NCI-H82 (cell line): ENCODE results near the gene KRT39.
"Not testable (repeated sequence)": the region's sequence is repeated elsewhere in the genome, so short reads cannot be mapped to it uniquely, and the experiment has no call there.

Experiments
- DNase-seq: peaks from one replicate; lab custom pipeline; 2025; lab: John Stamatoyannopoulos, UW

KRT39 gene

DNA sequence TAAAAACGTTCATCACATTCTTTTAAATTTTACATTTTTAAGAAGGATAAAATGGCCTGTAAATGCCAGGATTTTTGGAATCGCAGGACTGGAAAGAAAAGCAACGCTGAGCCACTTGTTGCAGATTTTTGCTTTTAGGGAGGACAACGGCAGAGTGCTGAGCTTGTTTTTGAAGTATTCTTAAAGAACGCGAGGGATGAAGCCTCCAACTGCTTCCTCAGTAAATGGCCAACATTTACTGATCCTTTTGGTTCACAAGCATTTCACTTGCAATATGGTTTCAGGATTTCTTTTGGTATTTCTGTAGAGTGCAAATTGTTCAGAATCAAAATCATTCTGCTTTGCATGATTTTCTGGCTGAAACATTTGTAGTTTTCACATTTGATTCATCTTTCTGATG is 26.5 kb downstream of the KRT39 start:
- DNase-seq: no peak

DNA sequence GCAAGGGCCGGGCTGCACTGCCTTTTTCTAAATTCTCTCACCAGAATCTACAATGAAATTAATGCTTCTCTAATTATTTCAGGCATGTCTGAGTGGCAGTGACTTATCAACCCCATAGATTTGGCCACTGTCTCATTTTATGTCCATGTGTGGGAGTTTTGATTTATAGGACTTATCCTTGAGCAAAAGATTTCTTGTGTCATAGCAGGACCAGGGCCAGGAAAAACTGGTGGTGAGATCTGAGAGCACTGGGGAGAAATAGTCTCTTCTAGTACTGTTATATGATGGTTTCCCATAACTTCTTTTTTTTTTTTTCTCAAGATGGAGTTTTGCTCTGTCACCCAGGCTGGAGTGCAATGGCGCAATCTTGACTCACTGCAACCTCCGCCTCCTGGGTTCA is 27.8 kb downstream of the KRT39 start:
- no peak for DNase-seq

DNA sequence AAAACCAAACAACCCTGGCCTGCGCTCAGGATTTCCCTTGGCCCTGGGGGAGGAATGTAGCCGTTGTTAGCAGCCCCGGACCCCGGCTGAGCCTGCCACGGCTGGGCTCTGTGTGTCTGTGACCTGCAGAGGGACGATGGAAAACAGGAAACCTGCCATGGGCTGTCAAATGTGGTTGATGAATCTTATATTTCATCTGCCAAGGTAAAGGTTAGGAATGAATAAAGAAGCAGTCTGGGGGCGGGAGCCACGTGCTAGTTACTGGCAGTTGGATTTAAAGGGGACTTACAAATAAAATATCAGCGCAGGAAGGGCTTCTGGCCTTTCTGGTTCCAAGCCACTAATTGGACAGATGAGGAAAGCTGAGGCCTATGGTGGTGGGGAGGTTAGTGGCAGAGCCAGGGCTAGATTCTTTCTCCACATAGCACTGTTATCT is 29.3 kb downstream of the KRT39 start, which contains the start of gene KRT23:
Gene KRT23, minus strand, starts transcription at position 263 of the 436 bp plus-strand sequence. CDS start 1,043 bp downstream, outside the sequence.
- no peak for DNase-seq

DNA sequence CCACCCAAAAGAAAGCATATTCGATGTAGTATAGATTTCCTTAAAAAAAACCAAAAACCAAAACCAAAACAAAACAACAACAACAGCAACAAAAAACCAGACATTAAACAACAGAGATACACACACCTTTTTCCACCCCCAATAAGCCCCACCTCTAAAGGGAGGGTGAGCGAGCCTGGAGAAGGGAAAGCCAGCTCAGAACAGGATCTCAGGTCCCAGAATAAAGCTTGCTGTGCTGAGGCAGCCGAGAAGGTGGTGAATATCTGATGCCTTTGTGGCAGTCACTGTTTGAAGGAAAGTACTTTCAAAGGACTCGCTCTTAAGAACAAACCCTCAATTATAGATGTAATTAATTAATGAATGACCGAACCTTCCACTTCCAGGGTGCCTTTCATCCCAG is 29.8 kb downstream of the KRT39 start:
- DNase-seq: no peak

DNA sequence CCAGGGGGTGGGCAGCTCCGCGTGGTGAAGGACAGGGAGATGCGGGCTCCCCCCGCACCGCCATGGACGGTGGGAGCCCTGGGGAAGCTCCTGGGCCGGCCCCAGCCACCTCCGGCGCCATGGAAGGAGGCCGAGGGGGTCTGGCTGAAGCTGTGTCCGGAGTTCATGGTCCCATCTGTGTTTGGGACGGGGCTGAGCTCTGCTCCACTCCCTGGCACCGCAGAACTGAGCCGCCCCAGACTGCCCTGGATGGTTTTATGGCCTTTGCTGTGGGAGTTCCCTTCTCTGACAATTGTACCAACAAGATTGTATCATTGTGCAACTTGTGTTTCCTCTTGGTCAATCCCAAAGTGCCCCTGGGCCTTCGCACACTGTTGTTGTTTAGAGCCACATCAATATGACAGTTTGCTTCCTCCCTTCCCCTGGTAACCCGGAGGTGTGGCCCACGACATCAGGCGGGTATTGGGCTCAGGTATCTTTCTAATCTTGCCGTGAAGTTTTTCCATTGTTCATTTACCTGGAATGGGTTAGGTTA is 30.2 kb downstream of the KRT39 start:
- DNase-seq: no peak

DNA sequence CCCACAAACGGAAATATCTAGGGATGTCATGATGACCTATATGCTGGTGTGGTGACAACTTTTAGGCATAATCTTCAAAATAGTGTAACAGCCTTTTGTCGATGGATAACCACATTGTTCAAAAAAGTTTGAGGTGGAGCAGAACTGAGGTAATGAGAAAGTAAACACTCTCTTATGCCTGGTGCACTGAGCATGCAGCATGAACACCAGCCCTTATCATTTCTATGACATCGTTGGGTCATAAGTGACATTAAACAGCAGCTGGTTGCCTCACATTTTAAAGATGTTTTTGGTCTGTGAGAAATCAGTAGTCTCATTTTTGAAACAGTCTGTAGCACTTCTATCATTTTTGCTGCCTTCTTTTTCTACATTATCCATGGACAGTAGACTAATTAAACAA is 31.1 kb downstream of the KRT39 start:
- DNase-seq: no peak

DNA sequence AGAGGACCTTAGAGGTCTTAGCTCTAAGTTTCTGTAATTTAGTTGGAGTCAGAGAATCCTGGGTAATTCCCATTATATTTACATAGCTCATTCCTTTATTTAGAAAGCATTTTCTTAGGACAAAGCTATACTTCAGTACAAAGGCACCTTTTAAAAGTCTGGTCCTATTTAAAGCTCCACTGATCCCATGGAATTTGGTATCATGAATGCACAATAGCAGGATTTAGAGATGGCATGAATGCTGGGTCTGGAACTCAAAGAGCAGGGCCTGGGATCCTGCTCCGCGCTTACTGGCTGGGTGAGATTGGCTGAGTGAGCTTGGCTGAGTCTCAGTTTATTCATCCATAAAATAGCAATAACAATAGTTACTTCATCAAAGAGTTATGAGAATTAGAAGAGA is 34.1 kb downstream of the KRT39 start:
- DNase-seq: no peak

DNA sequence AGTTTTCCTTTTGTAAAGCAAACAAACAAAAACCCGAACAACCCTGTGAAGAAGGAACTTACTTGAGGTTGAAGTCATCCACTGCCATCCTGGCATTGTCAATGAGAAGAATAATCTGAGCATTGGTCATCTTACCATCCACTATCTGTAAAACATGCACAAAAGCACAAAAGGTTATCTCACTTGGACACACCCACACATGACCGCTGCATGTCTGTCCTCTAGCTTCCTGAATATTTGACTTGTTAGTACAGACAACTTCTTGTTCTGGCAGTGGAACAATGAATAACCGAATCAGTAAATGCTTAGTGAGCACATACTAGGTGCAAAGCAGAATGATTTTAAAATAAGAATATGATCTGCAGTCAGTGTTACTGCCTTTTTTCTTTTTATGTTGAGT is 35.4 kb downstream of the KRT39 start:
- no peak for DNase-seq

DNA sequence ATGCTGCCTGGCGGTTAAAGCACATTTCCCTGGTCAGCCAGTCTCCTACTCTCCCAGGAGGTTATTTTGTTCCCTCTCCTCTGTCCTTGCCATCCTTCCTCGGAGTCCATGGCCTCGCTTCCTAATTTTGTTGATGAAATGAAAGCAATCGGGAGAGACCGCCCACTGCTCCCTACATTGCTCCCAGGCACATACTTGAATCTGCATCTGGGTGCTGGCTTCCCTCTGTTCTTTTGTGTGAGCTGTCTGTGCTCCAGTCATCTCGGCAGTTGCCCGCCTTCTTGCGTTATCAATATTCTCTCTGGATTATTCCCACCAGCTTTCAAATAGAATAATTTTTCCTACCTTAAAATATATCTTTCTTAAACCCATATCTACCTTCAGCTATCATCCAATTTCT is 40.4 kb downstream of the KRT39 start:
- DNase-seq: no peak

DNA sequence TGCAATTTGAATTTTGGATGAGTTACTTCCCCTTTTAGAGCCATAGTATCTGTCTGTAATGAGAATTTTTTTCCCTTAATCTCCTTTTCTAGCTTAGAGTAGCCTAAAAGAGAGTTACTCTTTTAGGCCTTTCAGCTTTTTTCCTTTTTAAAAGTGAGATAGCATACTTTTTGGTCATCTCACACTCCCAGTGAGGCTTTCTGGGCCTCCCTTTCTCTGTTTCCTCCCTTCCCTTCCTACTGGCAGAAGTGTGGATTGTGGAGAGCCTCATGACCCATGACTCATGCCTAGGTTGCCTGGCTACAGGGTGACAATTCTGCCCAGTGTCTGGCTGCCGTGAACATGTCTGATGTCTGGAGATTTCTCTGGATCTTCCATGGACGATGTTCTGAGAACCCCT is 44.5 kb downstream of the KRT39 start:
- no peak for DNase-seq

DNA sequence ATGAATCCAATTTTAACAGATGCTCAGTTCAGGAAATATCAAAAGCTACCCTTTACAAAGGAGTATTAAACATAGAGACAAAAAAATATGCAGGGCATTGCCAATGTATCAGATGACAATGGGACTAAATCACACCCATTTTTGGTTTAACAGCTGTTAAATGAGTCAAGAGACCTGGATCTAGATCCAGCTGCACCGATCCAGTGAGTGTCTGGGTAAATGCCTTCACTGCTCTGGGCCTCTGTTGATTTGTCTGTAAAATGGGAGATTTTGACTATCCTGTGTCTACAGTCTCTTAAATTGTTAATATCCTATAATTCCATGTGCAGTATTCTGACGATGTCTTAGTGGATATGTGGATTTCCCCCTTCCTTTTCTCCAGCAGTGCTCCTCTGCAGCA is 45.7 kb downstream of the KRT39 start:
- no peak for DNase-seq

DNA sequence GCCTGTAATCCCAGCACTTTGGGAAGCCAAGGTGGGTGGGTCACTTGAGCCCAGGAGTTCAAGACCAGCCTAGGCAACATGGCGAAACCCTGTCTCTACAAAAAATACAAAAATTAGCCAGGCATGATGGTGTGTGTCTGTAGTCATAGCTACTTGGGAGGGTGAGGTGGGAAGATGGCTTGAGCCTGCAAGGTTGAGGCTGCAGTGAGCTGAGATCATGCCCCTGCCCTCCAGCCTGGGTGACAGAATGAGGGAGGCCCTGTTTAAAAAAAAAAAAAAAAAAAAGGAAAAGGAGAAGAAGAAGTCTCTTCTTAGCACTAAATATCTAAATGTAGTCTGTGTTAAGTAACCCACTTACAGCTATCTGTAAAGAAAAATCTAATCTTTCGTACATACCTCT is 49.6 kb downstream of the KRT39 start:
- DNase-seq: not testable (repeated sequence)

DNA sequence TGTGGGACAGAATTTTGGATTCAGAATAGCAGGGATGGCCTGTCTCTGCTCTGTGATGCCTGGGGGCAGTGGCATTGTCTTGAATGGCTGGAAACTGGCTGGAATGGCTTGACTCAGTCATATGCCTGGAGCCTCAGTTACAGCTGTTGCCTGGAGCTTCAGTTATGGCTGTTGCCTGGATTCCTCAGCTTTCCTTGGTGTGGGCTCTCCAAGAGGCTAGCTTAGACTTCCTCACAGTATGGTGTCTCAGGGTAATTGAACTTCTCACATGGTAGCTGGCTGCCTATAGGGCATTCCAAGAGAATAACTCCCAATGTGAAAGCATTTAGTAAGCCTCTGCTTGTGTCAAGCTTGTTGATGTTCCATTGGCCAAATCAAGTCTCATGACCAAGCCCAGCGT is 50.4 kb downstream of the KRT39 start:
- DNase-seq: no peak

DNA sequence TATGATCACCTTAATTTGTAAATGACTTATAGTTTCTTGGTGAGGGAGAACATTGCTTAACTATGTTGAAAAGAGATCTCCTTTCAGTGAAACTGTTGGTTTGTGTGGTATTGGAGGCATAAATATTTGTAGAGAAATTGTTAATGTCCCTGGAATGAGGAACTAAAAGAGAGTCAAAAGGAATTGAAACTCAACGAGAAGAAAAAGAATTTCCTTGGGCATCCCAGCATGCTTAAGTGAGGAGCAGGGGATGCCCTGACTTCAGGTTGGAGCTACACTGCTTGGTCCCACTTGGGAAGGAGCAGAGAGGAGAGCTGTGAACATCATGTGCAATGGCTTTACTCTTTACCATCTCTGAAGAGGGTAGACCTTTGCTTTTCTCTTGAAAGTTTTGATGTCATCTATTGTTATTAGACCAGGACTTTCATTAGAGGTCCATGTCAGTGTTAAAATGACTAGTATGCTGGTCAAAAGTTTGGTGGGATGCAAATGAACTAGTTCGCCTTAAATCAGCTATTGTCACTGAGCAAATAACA is 51.0 kb downstream of the KRT39 start:
- DNase-seq: no peak

DNA sequence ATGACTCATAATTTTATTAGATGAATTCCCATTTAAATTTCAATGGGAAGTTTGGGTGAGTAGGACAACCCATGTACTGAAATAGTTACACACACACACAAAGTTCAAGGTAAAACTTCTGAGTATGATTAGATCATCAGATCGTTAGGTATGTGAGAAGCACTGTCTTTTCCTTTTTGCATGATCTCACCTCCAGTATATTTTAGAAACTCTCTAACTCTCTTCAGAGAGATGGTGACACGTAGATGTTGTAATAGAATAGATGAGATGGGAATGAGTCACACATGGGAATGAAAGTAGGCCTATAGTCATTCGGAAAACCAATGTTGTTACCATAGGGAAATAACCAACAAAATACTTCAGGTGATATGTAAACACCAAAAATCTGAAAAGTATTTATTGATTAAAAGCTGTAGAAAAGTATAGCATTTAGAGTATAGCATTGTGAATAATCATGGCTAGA is 51.5 kb downstream of the KRT39 start:
- DNase-seq: no peak

DNA sequence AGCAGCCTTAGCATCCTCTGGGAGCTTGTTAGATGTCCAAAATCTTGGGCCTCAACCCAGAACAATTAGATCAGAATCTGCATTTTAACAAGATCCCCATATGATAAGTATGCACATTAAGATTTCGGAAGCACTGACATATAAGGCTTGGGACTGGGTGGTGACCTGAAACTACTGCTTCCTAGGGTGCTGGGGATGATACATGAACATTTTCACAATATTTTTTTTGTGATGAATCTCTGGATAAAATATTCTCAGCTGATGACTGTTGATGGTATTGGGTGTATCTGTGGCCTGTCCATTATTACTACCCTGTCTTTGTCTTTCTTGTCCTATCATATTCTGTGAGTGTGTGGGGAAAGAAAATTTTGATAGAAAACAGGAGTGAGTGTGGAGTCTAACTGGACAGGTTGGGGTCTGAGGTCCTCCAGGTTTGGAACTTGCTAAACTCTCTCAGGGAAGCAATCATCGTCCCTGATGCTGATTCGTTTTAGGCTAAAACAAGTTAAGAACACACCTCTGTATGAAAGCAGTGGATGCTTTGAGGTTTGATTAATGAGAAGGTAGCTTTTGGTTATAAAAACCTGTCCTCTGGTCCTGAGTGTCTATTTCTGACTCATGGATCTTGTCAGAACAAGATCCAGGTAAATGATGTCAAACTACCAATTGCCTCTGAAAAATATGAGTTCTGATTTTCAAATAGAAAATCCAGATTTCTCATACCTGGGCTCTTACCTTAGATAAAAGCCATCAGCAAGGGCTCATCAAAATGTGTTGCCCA is 52.5 kb downstream of the KRT39 start:
- no peak for DNase-seq

DNA sequence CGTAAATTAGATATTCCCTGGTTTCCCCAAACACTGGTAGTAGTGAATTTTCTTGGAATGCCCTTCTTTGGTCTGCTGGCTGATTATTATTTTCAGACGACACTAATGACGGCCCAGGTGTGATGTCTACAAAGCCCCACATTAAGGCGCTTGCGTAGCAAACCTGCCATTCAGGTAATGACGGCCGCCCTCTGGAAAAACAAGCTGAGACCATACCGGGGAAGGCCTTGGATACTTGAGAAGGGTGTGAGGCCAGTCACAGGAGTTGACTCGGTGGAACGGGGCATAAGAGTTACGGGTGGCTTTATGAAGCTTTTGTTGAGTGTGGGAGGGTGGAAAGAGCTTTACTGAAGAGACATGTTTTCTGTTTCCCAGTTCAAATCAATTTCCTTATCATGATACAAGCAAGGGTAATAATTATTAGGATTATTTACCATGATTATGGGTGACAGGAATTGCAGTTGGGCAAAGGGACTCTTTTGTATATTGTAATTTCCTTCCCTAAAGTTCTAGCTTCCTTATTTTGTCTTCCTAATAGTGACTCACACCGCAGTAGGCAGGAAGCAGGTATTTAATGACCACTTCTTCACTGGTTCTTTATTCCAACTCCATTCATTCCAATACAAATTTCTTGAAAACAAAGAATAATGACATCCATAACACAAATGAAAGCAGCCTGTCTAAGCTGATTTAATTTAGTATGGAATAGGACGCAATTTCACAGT is 54.1 kb downstream of the KRT39 start:
- DNase-seq: no peak

DNA sequence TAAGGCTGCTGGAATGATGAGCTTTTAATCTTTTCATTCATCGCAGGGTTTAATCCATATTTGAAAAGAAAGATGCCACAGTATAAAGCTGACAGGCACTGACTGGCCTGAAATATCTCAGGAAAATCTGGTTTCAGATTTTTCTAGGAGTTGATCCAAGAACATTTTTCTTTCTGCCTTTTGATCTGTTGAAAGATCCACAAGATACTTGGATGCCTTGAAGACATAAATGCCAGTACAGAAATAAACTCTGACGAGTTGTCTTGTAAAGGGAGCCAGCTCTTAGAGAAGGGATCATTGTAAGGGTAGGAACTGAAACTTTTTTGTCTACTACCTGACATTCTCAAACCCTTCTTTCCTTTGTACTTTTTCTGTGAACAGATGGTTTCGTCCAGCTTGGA is 56.3 kb downstream of the KRT39 start:
- DNase-seq: no peak

DNA sequence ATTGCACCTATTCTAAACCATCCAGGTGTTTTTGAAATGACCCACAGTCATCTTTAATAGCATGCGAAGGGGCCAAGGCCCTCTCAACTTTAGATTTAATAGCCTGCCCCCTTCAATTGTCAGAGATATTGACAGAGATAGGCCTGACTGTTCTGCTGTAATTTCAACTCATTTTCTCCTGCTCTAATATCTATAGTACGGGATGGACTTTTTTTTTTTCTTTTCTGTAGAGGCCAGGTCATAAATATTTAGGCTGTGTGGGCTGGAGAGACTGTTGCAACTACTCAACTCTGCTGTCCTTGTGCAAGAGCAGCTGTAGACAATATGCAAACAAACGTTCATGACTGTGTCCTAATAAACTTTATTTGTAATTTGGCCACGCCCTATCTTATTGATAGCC is 57.0 kb downstream of the KRT39 start:
- no peak for DNase-seq

DNA sequence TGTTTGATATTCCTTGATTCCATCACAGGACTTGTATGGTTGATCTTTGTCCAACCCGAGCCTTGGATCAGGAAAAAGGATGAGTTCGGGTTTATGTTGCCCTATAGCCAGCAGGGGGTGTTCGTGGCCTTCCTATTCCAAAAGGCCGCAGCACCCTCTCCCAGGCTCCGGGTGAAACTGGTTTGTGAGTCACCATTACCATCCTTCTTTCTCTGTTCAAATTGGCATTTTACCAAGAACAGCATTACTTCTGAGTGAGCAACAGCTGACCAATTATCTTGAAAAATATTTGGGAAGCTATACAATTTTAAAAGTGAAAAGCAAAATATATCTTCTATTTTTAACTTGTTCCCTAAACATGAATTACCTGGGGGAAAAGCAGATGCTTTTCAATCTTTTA is 57.4 kb downstream of the KRT39 start:
- peak; percentile 82 for DNase-seq
